KMS-11 (cell line): ENCODE results near the gene COL20A1.

Experiments
- H2AFZ ChIP-seq: fragments of 200-600 bp; sonication (generic); 2 replicates; pipeline ENCODE4 v1.6.1; 2016; ENCODE audit warnings: antibody characterized with exemption, mixed run types, low read depth
- H3K27ac ChIP-seq: fragments of 200-600 bp; sonication (generic); 2 replicates; pipeline ENCODE4 v1.6.1; 2016; ENCODE audit warnings: mild to moderate bottlenecking, mixed run types
- H3K27me3 ChIP-seq: fragments of 200-600 bp; sonication (generic); 2 replicates; pipeline ENCODE4 v1.6.1; 2017; ENCODE audit warnings: mild to moderate bottlenecking, low read depth, mixed run types, moderate library complexity; ENCODE audit not compliant: insufficient read depth
- H3K36me3 ChIP-seq: fragments of 200-600 bp; sonication (generic); 2 replicates; pipeline ENCODE4 v1.6.1; 2017; ENCODE audit warnings: mild to moderate bottlenecking, mixed run types; ENCODE audit not compliant: insufficient read depth
- H3K4me1 ChIP-seq: fragments of 200-600 bp; sonication (generic); 2 replicates; pipeline ENCODE4 v1.6.1; 2016; ENCODE audit warnings: mild to moderate bottlenecking, low read depth, mixed run types; ENCODE audit not compliant: poor library complexity, severe bottlenecking
- H3K4me2 ChIP-seq: fragments of 200-600 bp; sonication (generic); 2 replicates; pipeline ENCODE4 v1.7.0; 2016; ENCODE audit warnings: mild to moderate bottlenecking, mixed run types
- H3K4me3 ChIP-seq: fragments of 200-600 bp; sonication (generic); IDR thresholded peaks from 2 replicates; pipeline ENCODE4 v1.6.1; 2017; ENCODE audit warnings: low read depth, low read length, mixed read lengths; ENCODE audit not compliant: insufficient read depth
- H3K79me2 ChIP-seq: fragments of 200-600 bp; sonication (generic); 2 replicates; pipeline ENCODE4 v1.6.1; 2016; ENCODE audit warnings: low read depth, mixed run types; ENCODE audit not compliant: insufficient read depth
- H3K9ac ChIP-seq: fragments of 200-600 bp; sonication (generic); 2 replicates; pipeline ENCODE4 v1.6.1; 2016; ENCODE audit warnings: mild to moderate bottlenecking, mixed run types
- H4K20me1 ChIP-seq: fragments of 200-600 bp; sonication (generic); 2 replicates; pipeline ENCODE4 v1.6.1; 2016; ENCODE audit warnings: mild to moderate bottlenecking, mixed run types; ENCODE audit not compliant: insufficient read depth
- TF ChIP-seq, protein P1 (sequence below): fragments of 200-600 bp; sonication (generic); conservative IDR thresholded peaks from 2 replicates; pipeline ENCODE4 v1.6.1; 2017; ENCODE audit warnings: low read depth, mild to moderate bottlenecking, antibody characterized with exemption, low read length, moderate library complexity, mixed read lengths

Gene COL20A1

DNA sequence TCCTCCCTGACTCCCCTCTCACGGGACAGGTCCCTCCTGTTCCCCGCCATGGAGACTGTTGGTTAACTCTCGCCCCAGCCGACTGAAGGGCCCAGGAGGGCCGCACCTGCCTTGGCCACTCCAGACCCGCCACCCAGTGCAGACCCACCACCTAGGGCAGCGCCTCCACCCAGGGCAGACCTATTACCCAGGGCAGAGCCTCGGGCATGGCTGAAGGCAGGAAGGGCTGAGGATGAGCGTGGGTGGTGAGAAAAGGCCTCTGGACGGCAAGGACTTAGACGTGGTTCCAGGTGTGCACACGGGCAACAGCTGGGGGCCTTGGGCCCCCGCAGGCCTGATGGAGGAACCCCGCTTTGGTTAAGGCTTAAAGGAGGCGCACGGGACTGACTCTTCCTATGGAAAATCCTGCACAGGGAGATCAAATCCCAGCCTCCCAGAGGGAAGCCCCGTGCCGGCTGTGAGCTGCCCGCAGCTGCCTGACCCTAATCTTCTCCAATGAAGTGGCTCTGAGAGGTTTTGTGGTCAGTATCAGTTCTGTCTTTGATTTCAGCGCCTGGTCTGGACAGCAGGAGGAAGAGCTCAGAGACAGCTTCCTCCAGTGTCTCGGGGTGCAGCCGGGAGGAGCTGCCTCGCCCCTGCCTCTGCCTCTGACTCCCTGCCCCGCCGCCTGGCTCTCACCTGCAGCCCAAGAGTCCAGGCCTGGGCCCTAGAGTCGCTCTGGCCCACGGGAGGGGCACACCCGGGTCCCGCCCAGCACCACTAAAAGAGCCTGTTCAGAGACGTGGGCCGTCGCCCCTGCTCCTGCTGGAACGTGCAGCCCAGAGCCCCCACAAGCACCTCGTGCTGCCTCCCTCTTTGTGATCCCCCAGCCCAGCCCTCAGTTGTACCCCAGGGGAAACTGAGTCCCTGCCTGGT, 80.2 kb downstream of the COL20A1 start:
- no peaks in the 10 kb centered on the region for H4K20me1 ChIP-seq
- H3K9ac ChIP-seq, result no peak overlapping the region
- H3K4me3 ChIP-seq, result no peak overlapping the region
- H3K4me1 ChIP-seq, result no peaks in the 10 kb centered on the region
- H3K4me2 ChIP-seq, result no peak overlapping the region
- H2AFZ ChIP-seq, result no peak overlapping the region
- no peaks in the 10 kb centered on the region for H3K79me2 ChIP-seq
- H3K27ac ChIP-seq, result no peak overlapping the region
- peaks cover 89% of the 10 kb centered on the region for H3K27me3 ChIP-seq
- H3K36me3 ChIP-seq, result no peaks in the 10 kb centered on the region
- TF ChIP-seq, protein P1, sequence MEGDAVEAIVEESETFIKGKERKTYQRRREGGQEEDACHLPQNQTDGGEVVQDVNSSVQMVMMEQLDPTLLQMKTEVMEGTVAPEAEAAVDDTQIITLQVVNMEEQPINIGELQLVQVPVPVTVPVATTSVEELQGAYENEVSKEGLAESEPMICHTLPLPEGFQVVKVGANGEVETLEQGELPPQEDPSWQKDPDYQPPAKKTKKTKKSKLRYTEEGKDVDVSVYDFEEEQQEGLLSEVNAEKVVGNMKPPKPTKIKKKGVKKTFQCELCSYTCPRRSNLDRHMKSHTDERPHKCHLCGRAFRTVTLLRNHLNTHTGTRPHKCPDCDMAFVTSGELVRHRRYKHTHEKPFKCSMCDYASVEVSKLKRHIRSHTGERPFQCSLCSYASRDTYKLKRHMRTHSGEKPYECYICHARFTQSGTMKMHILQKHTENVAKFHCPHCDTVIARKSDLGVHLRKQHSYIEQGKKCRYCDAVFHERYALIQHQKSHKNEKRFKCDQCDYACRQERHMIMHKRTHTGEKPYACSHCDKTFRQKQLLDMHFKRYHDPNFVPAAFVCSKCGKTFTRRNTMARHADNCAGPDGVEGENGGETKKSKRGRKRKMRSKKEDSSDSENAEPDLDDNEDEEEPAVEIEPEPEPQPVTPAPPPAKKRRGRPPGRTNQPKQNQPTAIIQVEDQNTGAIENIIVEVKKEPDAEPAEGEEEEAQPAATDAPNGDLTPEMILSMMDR, result no peak

DNA sequence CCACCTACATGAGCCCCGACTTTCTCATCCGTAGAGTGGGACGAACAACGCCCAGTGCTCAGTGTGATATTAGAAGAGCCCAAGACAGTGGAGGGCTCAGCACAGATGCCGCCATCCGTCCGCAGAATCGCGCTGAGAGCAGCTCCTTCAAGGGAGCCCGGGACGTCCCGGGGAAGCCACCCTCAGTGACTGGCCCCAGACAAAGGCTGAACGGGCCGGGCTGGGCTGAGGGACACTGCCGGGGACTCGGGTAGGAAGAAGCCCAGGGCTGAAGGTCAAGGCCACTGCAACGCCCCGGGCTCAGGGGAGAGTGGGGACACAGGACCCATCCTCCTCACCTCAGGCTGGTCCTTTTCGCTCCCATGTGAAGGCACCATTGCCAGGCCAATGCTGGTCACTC, 81.0 kb downstream of the COL20A1 start:
- Histone ChIP-seq H3K4me1 (no peaks in the 10 kb centered on the region), H3K27ac (no peak overlapping the region), H3K4me3 (no peak overlapping the region), H3K4me2 (no peak overlapping the region), H4K20me1 (no peaks in the 10 kb centered on the region), H3K27me3 (peaks cover 89% of the 10 kb centered on the region), H3K9ac (no peak overlapping the region), H3K36me3 (no peaks in the 10 kb centered on the region), H3K79me2 (no peaks in the 10 kb centered on the region), H2AFZ (no peak overlapping the region)
- TF ChIP-seq, protein P1, result no peak

DNA sequence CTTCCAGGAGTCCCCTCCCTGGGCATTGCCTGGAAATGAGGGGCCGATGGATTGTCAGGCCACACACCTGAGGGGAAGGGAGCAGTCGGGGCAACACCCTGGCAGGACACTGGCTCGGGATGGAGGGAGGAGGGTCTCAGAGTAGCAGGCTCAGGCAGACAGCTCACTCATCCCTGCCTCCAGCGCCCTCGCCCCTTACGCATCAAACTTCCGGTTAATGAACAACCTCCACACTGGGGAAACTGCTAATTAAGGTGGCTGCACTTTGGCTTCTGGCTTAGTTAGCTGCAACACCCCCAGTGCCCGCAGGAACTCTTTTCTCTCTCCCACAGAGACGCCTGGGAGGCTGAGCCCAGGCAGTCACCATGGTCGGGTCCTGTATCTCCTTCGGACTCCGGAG, 81.5 kb downstream of the COL20A1 start:
- Histone ChIP-seq H3K4me1 (no peaks in the 10 kb centered on the region), H3K27me3 (peaks cover 89% of the 10 kb centered on the region), H4K20me1 (no peaks in the 10 kb centered on the region), H3K36me3 (no peaks in the 10 kb centered on the region), H3K4me3 (no peak overlapping the region), H3K27ac (no peak overlapping the region), H2AFZ (no peak overlapping the region), H3K4me2 (no peak overlapping the region), H3K9ac (no peak overlapping the region), H3K79me2 (no peaks in the 10 kb centered on the region)
- TF ChIP-seq, protein P1, result no peak

DNA sequence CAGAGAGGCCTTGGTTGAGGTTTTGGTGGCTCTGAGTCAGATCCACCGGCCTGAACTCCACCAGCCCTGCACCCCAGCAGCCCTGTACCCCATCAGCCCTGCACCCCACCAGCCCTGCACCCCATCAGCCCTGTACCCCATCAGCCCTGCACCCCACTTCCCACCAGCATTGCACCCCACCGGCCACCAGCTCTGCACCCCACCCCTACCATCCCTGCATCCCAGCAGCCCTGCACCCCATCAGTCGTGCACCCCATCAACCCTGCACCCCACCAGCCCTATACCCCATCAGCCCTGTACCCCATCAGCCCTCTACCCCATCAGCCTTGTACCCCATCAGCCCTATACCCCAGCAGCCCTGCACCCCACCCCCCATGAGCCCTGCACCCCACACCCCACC, 82.5 kb downstream of the COL20A1 start:
- Histone ChIP-seq H3K79me2 (no peaks in the 10 kb centered on the region), H3K9ac (no peak overlapping the region), H2AFZ (no peak overlapping the region), H3K36me3 (no peaks in the 10 kb centered on the region), H3K27ac (no peak overlapping the region), H3K4me2 (no peak overlapping the region), H3K4me1 (no peaks in the 10 kb centered on the region), H3K27me3 (peaks cover 89% of the 10 kb centered on the region), H3K4me3 (no peak overlapping the region), H4K20me1 (no peaks in the 10 kb centered on the region)
- TF ChIP-seq, protein P1, result no peak
